Measurements from ENCODE around the gene RNF224.

- TF ChIP-seq CTCF (IDR thresholded peaks at IDR 0.05): no peak
- no peak for TF ChIP-seq POLR2A (IDR thresholded peaks at IDR 0.05)
Measured at GRCh38 chr9:137184881-137185660, 42.2 kb upstream of the RNF224 start.

All from adrenal gland (tissue), 5 donors.